ENCODE results near the gene CPB2.

GRCh38 chr13:46040763-46041162 is 64.1 kb downstream of the CPB2 start:
- TF ChIP-seq, protein P1, sequence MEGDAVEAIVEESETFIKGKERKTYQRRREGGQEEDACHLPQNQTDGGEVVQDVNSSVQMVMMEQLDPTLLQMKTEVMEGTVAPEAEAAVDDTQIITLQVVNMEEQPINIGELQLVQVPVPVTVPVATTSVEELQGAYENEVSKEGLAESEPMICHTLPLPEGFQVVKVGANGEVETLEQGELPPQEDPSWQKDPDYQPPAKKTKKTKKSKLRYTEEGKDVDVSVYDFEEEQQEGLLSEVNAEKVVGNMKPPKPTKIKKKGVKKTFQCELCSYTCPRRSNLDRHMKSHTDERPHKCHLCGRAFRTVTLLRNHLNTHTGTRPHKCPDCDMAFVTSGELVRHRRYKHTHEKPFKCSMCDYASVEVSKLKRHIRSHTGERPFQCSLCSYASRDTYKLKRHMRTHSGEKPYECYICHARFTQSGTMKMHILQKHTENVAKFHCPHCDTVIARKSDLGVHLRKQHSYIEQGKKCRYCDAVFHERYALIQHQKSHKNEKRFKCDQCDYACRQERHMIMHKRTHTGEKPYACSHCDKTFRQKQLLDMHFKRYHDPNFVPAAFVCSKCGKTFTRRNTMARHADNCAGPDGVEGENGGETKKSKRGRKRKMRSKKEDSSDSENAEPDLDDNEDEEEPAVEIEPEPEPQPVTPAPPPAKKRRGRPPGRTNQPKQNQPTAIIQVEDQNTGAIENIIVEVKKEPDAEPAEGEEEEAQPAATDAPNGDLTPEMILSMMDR (IDR thresholded peaks at IDR 0.05 in 8 of 11, conservative IDR thresholded peaks at IDR 0.05 in 3 of 11): no peak
- TF ChIP-seq POLR2AphosphoS5 (IDR thresholded peaks at IDR 0.05) (no peak), POLR2A (IDR thresholded peaks at IDR 0.05) (no peak)
